ENCODE measurements around the gene TGFB2. TPM values are rescaled to one million over a fixed set of nuclear protein-coding genes. Genes with fewer than 3 reads are reported as not detected.

TGFB2 gene
- total RNA-seq, 4 donors from 2014 or later: 2.2 to 16.7 (median 8.0) TPM

GRCh38 chr1:218357211-218357892, 12.2 kb downstream of the TGFB2 start:
- intact Hi-C loops (cut with DNase I): no loop called here
- DNase-seq: no peak
- Histone ChIP-seq H3K27me3 (no peaks in the 10 kb centered on the region), H3K4me3 (replicated peaks in 1 of 3) (no peak overlapping the region), H3K4me1 (no peaks in the 10 kb centered on the region), H3K9me3 (no peaks in the 10 kb centered on the region), H3K36me3 (no peaks in the 10 kb centered on the region), H3K27ac (no peak overlapping the region)
- 80 to 87% methylated on average over 10 of the region's 10 CpGs for WGBS, 2 donors
- TF ChIP-seq, protein P1, sequence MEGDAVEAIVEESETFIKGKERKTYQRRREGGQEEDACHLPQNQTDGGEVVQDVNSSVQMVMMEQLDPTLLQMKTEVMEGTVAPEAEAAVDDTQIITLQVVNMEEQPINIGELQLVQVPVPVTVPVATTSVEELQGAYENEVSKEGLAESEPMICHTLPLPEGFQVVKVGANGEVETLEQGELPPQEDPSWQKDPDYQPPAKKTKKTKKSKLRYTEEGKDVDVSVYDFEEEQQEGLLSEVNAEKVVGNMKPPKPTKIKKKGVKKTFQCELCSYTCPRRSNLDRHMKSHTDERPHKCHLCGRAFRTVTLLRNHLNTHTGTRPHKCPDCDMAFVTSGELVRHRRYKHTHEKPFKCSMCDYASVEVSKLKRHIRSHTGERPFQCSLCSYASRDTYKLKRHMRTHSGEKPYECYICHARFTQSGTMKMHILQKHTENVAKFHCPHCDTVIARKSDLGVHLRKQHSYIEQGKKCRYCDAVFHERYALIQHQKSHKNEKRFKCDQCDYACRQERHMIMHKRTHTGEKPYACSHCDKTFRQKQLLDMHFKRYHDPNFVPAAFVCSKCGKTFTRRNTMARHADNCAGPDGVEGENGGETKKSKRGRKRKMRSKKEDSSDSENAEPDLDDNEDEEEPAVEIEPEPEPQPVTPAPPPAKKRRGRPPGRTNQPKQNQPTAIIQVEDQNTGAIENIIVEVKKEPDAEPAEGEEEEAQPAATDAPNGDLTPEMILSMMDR (IDR thresholded peaks at IDR 0.05): no peak
- TF ChIP-seq POLR2A (IDR thresholded peaks at IDR 0.05): no peak

DNA sequence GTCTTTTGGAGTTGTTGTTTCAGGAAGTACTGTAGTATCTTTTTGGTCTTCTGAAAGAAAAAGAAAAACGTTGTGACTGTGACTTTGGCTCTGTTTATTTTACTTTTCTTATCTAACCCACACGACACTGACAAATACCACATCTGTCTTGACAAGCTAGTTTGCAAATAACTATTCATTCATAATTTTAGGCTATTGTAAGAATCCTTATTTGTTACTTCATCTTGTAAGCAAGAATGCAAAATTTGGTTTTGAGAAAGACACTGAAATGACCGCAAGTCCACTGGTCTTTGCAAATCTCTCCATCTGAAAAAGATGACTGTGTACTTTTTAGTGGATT, 12.7 kb downstream of the TGFB2 start:
- TF ChIP-seq POLR2A (IDR thresholded peaks at IDR 0.05): no peak
- H3K4me1 ChIP-seq: no peaks in the 10 kb centered on the region
- no peaks in the 10 kb centered on the region for H3K36me3 ChIP-seq
- H3K27ac ChIP-seq: no peak overlapping the region
- H3K9me3 ChIP-seq: no peaks in the 10 kb centered on the region
- no peak for DNase-seq
- intact Hi-C loops (cut with DNase I): no loop called here
- 64% methylated on average over 3 of the region's 3 CpGs for WGBS, 2 donors
- H3K27me3 ChIP-seq: no peaks in the 10 kb centered on the region
- H3K4me3 ChIP-seq (replicated peaks in 1 of 3): no peak overlapping the region

GRCh38 chr1:218361298-218362065, 16.3 kb downstream of the TGFB2 start:
- DNase-seq: no peak
- Histone ChIP-seq H3K27me3 (no peaks in the 10 kb centered on the region), H3K4me3 (replicated peaks in 1 of 3) (no peak overlapping the region), H3K36me3 (no peaks in the 10 kb centered on the region), H3K27ac (no peak overlapping the region), H3K9me3 (no peaks in the 10 kb centered on the region), H3K4me1 (peaks cover 0 to 6% of the 10 kb centered on the region in 2 donors)
- TF ChIP-seq POLR2A (IDR thresholded peaks at IDR 0.05): no peak
- TF ChIP-seq, protein P1 (IDR thresholded peaks at IDR 0.05): peak in 4 of 6 experiments; percentile 24 to 37 (median 26)
- intact Hi-C loops (cut with DNase I): no loop called here
- WGBS, 2 donors: 75 to 81% methylated on average over 7 of the region's 7 CpGs

- no peaks in the 10 kb centered on the region for H3K9me3 ChIP-seq
- no peak overlapping the region for H3K4me3 ChIP-seq (replicated peaks in 1 of 3)
- no peaks in the 10 kb centered on the region for H3K36me3 ChIP-seq
- no peak overlapping the region for H3K27ac ChIP-seq
- intact Hi-C loops (cut with DNase I): no loop called here
- TF ChIP-seq POLR2A (IDR thresholded peaks at IDR 0.05): no peak
- TF ChIP-seq, protein P1 (IDR thresholded peaks at IDR 0.05): no peak
- WGBS, 2 donors: 88 to 93% methylated on average over 5 of the region's 5 CpGs
- H3K4me1 ChIP-seq: peaks cover 0 to 6% of the 10 kb centered on the region in 2 donors
- no peak for DNase-seq
- no peaks in the 10 kb centered on the region for H3K27me3 ChIP-seq
Observed at GRCh38 chr1:218362418-218363076, 17.4 kb downstream of the TGFB2 start.

- TF ChIP-seq, protein P1 (IDR thresholded peaks at IDR 0.05): no peak
- TF ChIP-seq POLR2A (IDR thresholded peaks at IDR 0.05): no peak
- Histone ChIP-seq H3K36me3 (no peaks in the 10 kb centered on the region), H3K27me3 (no peaks in the 10 kb centered on the region), H3K4me1 (peaks cover 0 to 6% of the 10 kb centered on the region in 2 donors), H3K9me3 (no peaks in the 10 kb centered on the region), H3K27ac (no peak overlapping the region), H3K4me3 (replicated peaks in 1 of 3) (no peak overlapping the region)
- 36 to 63% methylated on average over 1 of the region's 1 CpG for WGBS, 2 donors
- DNase-seq: no peak
- intact Hi-C loops (cut with DNase I): no loop called here
Observed at GRCh38 chr1:218363141-218363540, 18.0 kb downstream of the TGFB2 start.

All from thyroid gland (tissue), 4 donors.